Activated CD8-positive, alpha-beta T cell treated with anti-CD3 and anti-CD28 coated beads, Interleukin-2, amount 10 ng/mL, durations not matched to agents 7 days and 5 days (primary cell): ENCODE measurements around the gene MDP1. TPM values are rescaled to one million over a fixed set of nuclear protein-coding genes. Genes with fewer than 3 reads are reported as not detected.

Experiments
- ATAC-seq: fragments of 150-1000 bp; cut with Tn5 transposase; one replicate; pipeline ENCODE4 v1.10.0; 2021; ENCODE audit warnings: moderate library complexity
- CTCF ChIA-PET: fragments of 350-600 bp; sonication (Branson Sonifier 250); formaldehyde crosslinking; loops from one replicate; lab custom pipeline; 2021; ENCODE audit warnings: antibody characterized with exemption; lab: Charles Lee
- POLR2A ChIA-PET: fragments of 350-600 bp; sonication (Branson Sonifier 250); formaldehyde crosslinking; loops from one replicate; lab custom pipeline; 2021; ENCODE audit warnings: antibody characterized with exemption; lab: Charles Lee
- DNase-seq: peaks from one replicate; pipeline ENCODE4 v3.0.0-alpha.2; 2020
- H3K27ac Mint-ChIP-seq: one replicate; pipeline ENCODE4 v1.8.0; 2021; ENCODE audit warnings: mild to moderate bottlenecking, mixed read lengths
- H3K27me3 Mint-ChIP-seq: one replicate; pipeline ENCODE4 v1.8.0; 2021; ENCODE audit warnings: low read depth, mixed read lengths
- H3K36me3 Mint-ChIP-seq: one replicate; pipeline ENCODE4 v1.8.0; 2021; ENCODE audit warnings: low read depth, mixed read lengths
- H3K4me1 Mint-ChIP-seq: one replicate; pipeline ENCODE4 v1.8.0; 2021; ENCODE audit warnings: low read depth, mixed read lengths
- H3K4me3 Mint-ChIP-seq: one replicate; pipeline ENCODE4 v1.8.0; 2021; ENCODE audit warnings: mild to moderate bottlenecking, mixed read lengths
- H3K9me3 Mint-ChIP-seq: one replicate; pipeline ENCODE4 v1.8.0; 2022; ENCODE audit warnings: mixed read lengths; ENCODE audit not compliant: insufficient read depth
- total RNA-seq, 2 experiments: library from RNA; stranded (reverse); gene quantifications; one replicate each; pipeline ENCODE4 v1.2.3, GENCODE V29; 2021

MDP1 gene
- total RNA-seq, 2 experiments from 2014 or later = 16.9 to 18.2 TPM

GRCh38 chr14:24258548-24259265, 42.8 kb upstream of the MDP1 start:
- Mint-ChIP-seq H3K9me3 (no peaks in the 10 kb centered on the region), H3K4me3 (no peak overlapping the region), H3K27ac (no peak overlapping the region), H3K36me3 (peaks cover 6% of the 10 kb centered on the region), H3K4me1 (no peaks in the 10 kb centered on the region), H3K27me3 (no peaks in the 10 kb centered on the region)
- CTCF ChIA-PET = interaction anchor here (1.9 to 4.2 kb wide), 2 partner anchors 11 to 12 kb away, joined by 5 to 16 read pairs; partner anchors contain the start of gene RABGGTA
- POLR2A ChIA-PET = interaction anchor here (1.2 to 2.9 kb wide), 2 partner anchors 12 to 41 kb away, joined by 3 to 13 read pairs; partner anchors contain the start of genes DHRS1, NOP9 and RABGGTA
- DNase-seq (no peak), ATAC-seq (no peak)

GRCh38 chr14:24258119-24258518, 42.3 kb upstream of the MDP1 start:
- ChIA-PET CTCF (interaction anchor here (1.9 to 4.2 kb wide), 2 partner anchors 10 to 12 kb away, joined by 5 to 16 read pairs; partner anchors contain the start of gene RABGGTA), POLR2A (interaction anchor here (1.2 to 2.9 kb wide), 2 partner anchors 13 to 16 kb away, joined by 5 to 13 read pairs; partner anchors contain the start of genes RABGGTA and TINF2)
- Mint-ChIP-seq H3K9me3 (no peaks in the 10 kb centered on the region), H3K36me3 (peaks cover 6% of the 10 kb centered on the region), H3K27ac (no peak overlapping the region), H3K27me3 (no peaks in the 10 kb centered on the region), H3K4me1 (no peaks in the 10 kb centered on the region), H3K4me3 (no peak overlapping the region)
- DNase-seq = no peak
- no peak for ATAC-seq

GRCh38 chr14:24256960-24257359, 41.1 kb upstream of the MDP1 start:
- H3K27ac Mint-ChIP-seq = no peak overlapping the region
- CTCF ChIA-PET = interaction anchor here (0.8 to 4.2 kb wide), 6 partner anchors 9 to 52 kb away, joined by 3 to 16 read pairs (median 4); partner anchors contain the start of genes RABGGTA and TINF2

GRCh38 chr14:24255931-24256711, 40.3 kb upstream of the MDP1 start:
- no peak for ATAC-seq
- Mint-ChIP-seq H3K27ac (no peak overlapping the region), H3K27me3 (no peaks in the 10 kb centered on the region), H3K9me3 (no peaks in the 10 kb centered on the region), H3K4me3 (no peak overlapping the region), H3K4me1 (peaks cover 6% of the 10 kb centered on the region), H3K36me3 (peaks cover 6% of the 10 kb centered on the region)
- ChIA-PET POLR2A (interaction anchor here (2.9 kb wide), 1 partner anchor 15 kb away, joined by 13 read pairs; the partner anchor contains the start of gene RABGGTA), CTCF (interaction anchor here (0.8 to 4.2 kb wide), 5 partner anchors 9 to 52 kb away, joined by 3 to 16 read pairs (median 4); partner anchors contain the start of genes RABGGTA and TINF2)
- no peak for DNase-seq

More at GRCh38 chr14:24256960-24257359, 41.1 kb upstream of the MDP1 start:
- Mint-ChIP-seq H3K9me3 (no peaks in the 10 kb centered on the region), H3K4me1 (no peaks in the 10 kb centered on the region), H3K27me3 (no peaks in the 10 kb centered on the region), H3K36me3 (peaks cover 6% of the 10 kb centered on the region), H3K4me3 (no peak overlapping the region)
- POLR2A ChIA-PET = interaction anchor here (1.2 to 2.9 kb wide), 2 partner anchors 14 to 15 kb away, joined by 5 to 13 read pairs; partner anchors contain the start of genes RABGGTA and TINF2
- DNase-seq = no peak
- no peak for ATAC-seq

GRCh38 chr14:24255438-24255837, 39.6 kb upstream of the MDP1 start:
- CTCF ChIA-PET = interaction anchor here (1.5 to 4.2 kb wide), 3 partner anchors 13 to 53 kb away, joined by 7 to 16 read pairs (median 9); partner anchors contain the start of genes CIDEB, RABGGTA and TINF2

GRCh38 chr14:24254630-24255392, 38.9 kb upstream of the MDP1 start:
- peaks cover 7% of the 10 kb centered on the region for H3K36me3 Mint-ChIP-seq
- CTCF ChIA-PET = interaction anchor here (1.5 to 4.2 kb wide), 3 partner anchors 12 to 53 kb away, joined by 7 to 16 read pairs (median 9); partner anchors contain the start of genes CIDEB, RABGGTA and TINF2
- no peak overlapping the region for H3K27ac Mint-ChIP-seq
- H3K9me3 Mint-ChIP-seq = no peaks in the 10 kb centered on the region
- POLR2A ChIA-PET = interaction anchor here (5.0 kb wide), 1 partner anchor 12 kb away, joined by 20 read pairs; the partner anchor contains the start of gene TINF2
- DNase-seq = no peak
- no peaks in the 10 kb centered on the region for H3K27me3 Mint-ChIP-seq
- H3K4me1 Mint-ChIP-seq = peaks cover 19% of the 10 kb centered on the region
- ATAC-seq = no peak
- no peak overlapping the region for H3K4me3 Mint-ChIP-seq

More at GRCh38 chr14:24255438-24255837, 39.6 kb upstream of the MDP1 start:
- no peaks in the 10 kb centered on the region for H3K9me3 Mint-ChIP-seq
- no peaks in the 10 kb centered on the region for H3K27me3 Mint-ChIP-seq
- POLR2A ChIA-PET = interaction anchor here (2.9 kb wide), 1 partner anchor 16 kb away, joined by 13 read pairs; the partner anchor contains the start of gene RABGGTA
- H3K4me3 Mint-ChIP-seq = no peak overlapping the region
- ATAC-seq (no peak), DNase-seq (no peak)
- peaks cover 13% of the 10 kb centered on the region for H3K4me1 Mint-ChIP-seq
- no peak overlapping the region for H3K27ac Mint-ChIP-seq
- H3K36me3 Mint-ChIP-seq = peaks cover 6% of the 10 kb centered on the region

GRCh38 chr14:24253936-24254335, 38.1 kb upstream of the MDP1 start:
- H3K4me3 Mint-ChIP-seq = no peak overlapping the region
- ATAC-seq (no peak), DNase-seq (no peak)
- H3K36me3 Mint-ChIP-seq = peaks cover 10% of the 10 kb centered on the region
- H3K9me3 Mint-ChIP-seq = no peaks in the 10 kb centered on the region
- POLR2A ChIA-PET = interaction anchor here (2.4 to 5.0 kb wide), 2 partner anchors 11 to 17 kb away, joined by 7 to 20 read pairs; partner anchors contain the start of genes RABGGTA and TINF2
- no peaks in the 10 kb centered on the region for H3K27me3 Mint-ChIP-seq
- CTCF ChIA-PET = interaction anchor here (3.9 to 21.9 kb wide), 2 partner anchors 12 to 48 kb away, joined by 28 to 801 read pairs; partner anchors contain the start of genes CIDEB, DHRS1, LTB4R and LTB4R2
- peaks cover 28% of the 10 kb centered on the region for H3K4me1 Mint-ChIP-seq
- peak overlapping the region; percentile 36 for H3K27ac Mint-ChIP-seq

GRCh38 chr14:24252289-24253124, 36.6 kb upstream of the MDP1 start:
- no peak for ATAC-seq
- H3K4me3 Mint-ChIP-seq = no peak overlapping the region
- ChIA-PET POLR2A (interaction anchor here (0.6 to 5.0 kb wide), 3 partner anchors 10 to 19 kb away, joined by 3 to 20 read pairs (median 7); partner anchors contain the start of genes RABGGTA and TINF2), CTCF (interaction anchor here (0.9 to 21.9 kb wide), 5 partner anchors 10 to 179 kb away, joined by 3 to 801 read pairs (median 28); partner anchors contain the start of genes CIDEB, DHRS1, LTB4R and LTB4R2)
- peaks cover 13% of the 10 kb centered on the region for H3K36me3 Mint-ChIP-seq
- H3K27ac Mint-ChIP-seq = no peak overlapping the region
- DNase-seq = no peak
- H3K9me3 Mint-ChIP-seq = no peaks in the 10 kb centered on the region
- peaks cover 42% of the 10 kb centered on the region for H3K4me1 Mint-ChIP-seq
- no peaks in the 10 kb centered on the region for H3K27me3 Mint-ChIP-seq

GRCh38 chr14:24251880-24252288, 36.0 kb upstream of the MDP1 start:
- Mint-ChIP-seq H3K9me3 (no peaks in the 10 kb centered on the region), H3K27ac (no peak overlapping the region)
- CTCF ChIA-PET = interaction anchor here (0.7 to 21.9 kb wide), 7 partner anchors 10 to 180 kb away, joined by 3 to 801 read pairs (median 6); partner anchors contain the start of genes CIDEB, DHRS1, LTB4R and LTB4R2

More at GRCh38 chr14:24251880-24252288, 36.0 kb upstream of the MDP1 start:
- ATAC-seq = no peak
- DNase-seq = no peak
- POLR2A ChIA-PET = interaction anchor here (1.4 to 5.0 kb wide), 3 partner anchors 9 to 48 kb away, joined by 4 to 20 read pairs (median 7); partner anchors contain the start of genes DHRS1, NOP9, RABGGTA and TINF2
- Mint-ChIP-seq H3K27me3 (no peaks in the 10 kb centered on the region), H3K4me3 (no peak overlapping the region), H3K36me3 (peaks cover 15% of the 10 kb centered on the region), H3K4me1 (peaks cover 46% of the 10 kb centered on the region)
